ENCODE results near the gene CELSR1.

DNA sequence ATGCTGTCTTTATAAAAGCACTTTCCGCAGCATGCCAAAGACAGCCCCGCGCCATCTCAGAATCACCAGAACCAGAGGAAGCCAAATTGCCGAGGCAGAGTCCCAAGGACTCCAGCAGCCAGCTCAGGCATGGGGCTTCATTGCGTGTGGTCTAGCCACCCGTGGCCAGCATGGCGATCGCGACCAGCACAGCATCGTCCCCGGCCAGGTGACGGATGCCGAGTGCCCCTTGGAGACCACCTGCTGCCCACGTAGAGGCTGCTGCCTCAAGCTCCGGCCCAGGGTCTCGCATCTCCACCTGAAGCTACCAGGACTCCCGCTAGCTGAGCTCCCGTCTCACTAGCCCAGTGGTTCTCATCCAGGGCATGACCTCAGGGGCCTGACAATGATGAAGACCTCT is 109.2 kb downstream of the CELSR1 start:
- TF ChIP-seq, protein P1, sequence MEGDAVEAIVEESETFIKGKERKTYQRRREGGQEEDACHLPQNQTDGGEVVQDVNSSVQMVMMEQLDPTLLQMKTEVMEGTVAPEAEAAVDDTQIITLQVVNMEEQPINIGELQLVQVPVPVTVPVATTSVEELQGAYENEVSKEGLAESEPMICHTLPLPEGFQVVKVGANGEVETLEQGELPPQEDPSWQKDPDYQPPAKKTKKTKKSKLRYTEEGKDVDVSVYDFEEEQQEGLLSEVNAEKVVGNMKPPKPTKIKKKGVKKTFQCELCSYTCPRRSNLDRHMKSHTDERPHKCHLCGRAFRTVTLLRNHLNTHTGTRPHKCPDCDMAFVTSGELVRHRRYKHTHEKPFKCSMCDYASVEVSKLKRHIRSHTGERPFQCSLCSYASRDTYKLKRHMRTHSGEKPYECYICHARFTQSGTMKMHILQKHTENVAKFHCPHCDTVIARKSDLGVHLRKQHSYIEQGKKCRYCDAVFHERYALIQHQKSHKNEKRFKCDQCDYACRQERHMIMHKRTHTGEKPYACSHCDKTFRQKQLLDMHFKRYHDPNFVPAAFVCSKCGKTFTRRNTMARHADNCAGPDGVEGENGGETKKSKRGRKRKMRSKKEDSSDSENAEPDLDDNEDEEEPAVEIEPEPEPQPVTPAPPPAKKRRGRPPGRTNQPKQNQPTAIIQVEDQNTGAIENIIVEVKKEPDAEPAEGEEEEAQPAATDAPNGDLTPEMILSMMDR (IDR thresholded peaks at IDR 0.05; ENCODE audit: insufficient read depth, low read depth, low read length), result no peak
- TF ChIP-seq EZH2 (IDR thresholded peaks at IDR 0.05; ENCODE audit: insufficient read depth, low read length), result no peak
